Ishikawa (cell line): ENCODE data around the gene ANO9.
A peak's percentile ranks its signal among the peaks of the same experiment; 100 is the strongest.

Source experiments
- CEBPB ChIP-seq: IDR thresholded peaks from 2 replicates; pipeline ENCODE4 v1.6.1; 2012
- CREB1 ChIP-seq: IDR thresholded peaks from 2 replicates; pipeline ENCODE4 v1.6.1; 2012; ENCODE audit warnings: low read depth
- EGR1 ChIP-seq: IDR thresholded peaks from 2 replicates; pipeline ENCODE4 v1.6.1; 2012
- EP300 ChIP-seq: IDR thresholded peaks from 2 replicates; pipeline ENCODE4 v1.6.1; 2012; ENCODE audit warnings: borderline replicate concordance
- FOXM1 ChIP-seq: IDR thresholded peaks from 2 replicates; pipeline ENCODE4 v1.6.1; 2012; ENCODE audit warnings: low read depth, borderline replicate concordance
- MAX ChIP-seq: IDR thresholded peaks from 2 replicates; pipeline ENCODE4 v1.6.1; 2012
- NFIC ChIP-seq: IDR thresholded peaks from 2 replicates; pipeline ENCODE4 v1.6.1; 2012
- RAD21 ChIP-seq: IDR thresholded peaks from 2 replicates; pipeline ENCODE4 v1.6.1; 2012; ENCODE audit warnings: low read depth
- REST ChIP-seq: IDR thresholded peaks from 2 replicates; pipeline ENCODE4 v1.6.1; 2012; ENCODE audit warnings: low read depth, mild to moderate bottlenecking
- TAF1 ChIP-seq: IDR thresholded peaks from 2 replicates; pipeline ENCODE4 v1.6.1; 2012; ENCODE audit warnings: low read depth, mild to moderate bottlenecking
- TCF12 ChIP-seq: IDR thresholded peaks from 2 replicates; pipeline ENCODE4 v1.6.1; 2012; ENCODE audit warnings: low read depth
- TEAD4 ChIP-seq: IDR thresholded peaks from 2 replicates; pipeline ENCODE4 v1.6.1; 2012
- USF1 ChIP-seq: IDR thresholded peaks from 2 replicates; pipeline ENCODE4 v1.6.1; 2012
- YY1 ChIP-seq: IDR thresholded peaks from 2 replicates; pipeline ENCODE4 v1.6.1; 2012; ENCODE audit warnings: low read depth
- ZBTB7A ChIP-seq: IDR thresholded peaks from 2 replicates; pipeline ENCODE4 v1.6.1; 2012; ENCODE audit warnings: low read depth

Gene ANO9

GRCh38 chr11:393219-394033, 48.4 kb downstream of the ANO9 start:
- TF ChIP-seq EGR1 = no peak
- TF ChIP-seq EP300 = 0 out of 2 replicates have a peak, but pooled peaks have one; percentile 9
- no peak; the same call in 1 of the 2 replicates for TF ChIP-seq TAF1
- TF ChIP-seq ZBTB7A = peak; percentile 75; the same call in 1 of the 2 replicates
- no peak for TF ChIP-seq RAD21

- TF ChIP-seq EGR1 (no peak), TEAD4 (no peak), ZBTB7A (no peak), TAF1 (no peak), REST (no peak), CREB1 (no peak), MAX (no peak), FOXM1 (no peak), YY1 (no peak), USF1 (no peak), TCF12 (no peak), CEBPB (no peak), RAD21 (no peak), NFIC (no peak), EP300 (no peak)
Observed at GRCh38 chr11:392102-392777, 49.6 kb downstream of the ANO9 start.

- no peak for TF ChIP-seq NFIC
- peak; percentile 34; the same call in 1 of the 2 replicates for TF ChIP-seq EGR1
- peak; percentile 45; the same call in 1 of the 2 replicates for TF ChIP-seq ZBTB7A
Observed at GRCh38 chr11:391117-392017, 50.4 kb downstream of the ANO9 start.

- TF ChIP-seq TEAD4 (no peak), RAD21 (0 out of 2 replicates have a peak, but pooled peaks have one; percentile 20), USF1 (no peak), TAF1 (no peak), FOXM1 (no peak), EP300 (no peak), CEBPB (no peak), CREB1 (no peak)
Observed at GRCh38 chr11:390175-390574, 51.6 kb downstream of the ANO9 start.

- TF ChIP-seq EGR1 = no peak
- no peak for TF ChIP-seq REST
- no peak for TF ChIP-seq USF1
- no peak for TF ChIP-seq MAX
- TF ChIP-seq CREB1 = no peak
Observed at GRCh38 chr11:387193-387793, 54.5 kb downstream of the ANO9 start.
